A549 (cell line): ENCODE results near the gene TRDN.

ENCODE experiments used
- CHD2 ChIP-seq: fragments of 150-350 bp; IDR thresholded peaks from 2 replicates; pipeline ENCODE4 v1.6.1; 2014; ENCODE audit warnings: low read length; ENCODE audit not compliant: partially characterized antibody
- CTCF ChIP-seq: fragments of >200 bp; sonication (Bioruptor Twin); formaldehyde crosslinking; IDR thresholded peaks from 3 replicates; pipeline ENCODE4 v1.5.1; 2016
- JUN ChIP-seq, 2 experiments: fragments of >200 bp; sonication (Bioruptor Twin); formaldehyde crosslinking; IDR thresholded peaks; 2 replicates in 1 of 2; 3 replicates in 1 of 2; pipeline ENCODE4 v1.6.1; 2016 to 2017
- KDM1A ChIP-seq: fragments of 200-600 bp; sonication (generic); IDR thresholded peaks from 2 replicates; pipeline ENCODE4 v1.6.1; 2016; ENCODE audit warnings: low read depth, mild to moderate bottlenecking
- POLR2A ChIP-seq: IDR thresholded peaks from 2 replicates; pipeline ENCODE4 v1.6.1; 2012; ENCODE audit warnings: mild to moderate bottlenecking, low read length
- RAD21 ChIP-seq, 2 experiments: fragments of >200 bp in 1 of 2; sonication (Bioruptor Twin) in 1 of 2; formaldehyde crosslinking in 1 of 2; IDR thresholded peaks in 1 of 2; conservative IDR thresholded peaks in 1 of 2; 2 replicates in 1 of 2; 3 replicates in 1 of 2; pipeline ENCODE4 v1.6.1; 2012 to 2018; ENCODE audit warnings: inconsistent platforms in 1 of 2
- RCOR1 ChIP-seq: fragments of 150-350 bp; IDR thresholded peaks from 2 replicates; pipeline ENCODE4 v1.6.1; 2014; ENCODE audit warnings: antibody characterized with exemption, low read length, low read depth
- RNF2 ChIP-seq: fragments of 200-600 bp; sonication (generic); IDR thresholded peaks from 2 replicates; pipeline ENCODE4 v1.6.1; 2016; ENCODE audit warnings: low read depth, mild to moderate bottlenecking, antibody characterized with exemption, moderate library complexity, borderline replicate concordance
- TF ChIP-seq, protein P1 (sequence below): IDR thresholded peaks from 2 replicates; pipeline ENCODE4 v1.6.1; 2012
- TF ChIP-seq, protein P2 (sequence below): IDR thresholded peaks from 2 replicates; pipeline ENCODE4 v1.6.1; 2012; ENCODE audit warnings: low read depth, borderline replicate concordance

- TF ChIP-seq CTCF: no peak
- TF ChIP-seq POLR2A: no peak
- no peak for TF ChIP-seq RAD21 (conservative IDR thresholded peaks at IDR 0.05 in 1 of 2, IDR thresholded peaks at IDR 0.05 in 1 of 2)
- TF ChIP-seq CHD2: no peak
- no peak for TF ChIP-seq RNF2
- TF ChIP-seq JUN (IDR thresholded peaks at IDR 0.05): no peak
- TF ChIP-seq, protein P1, sequence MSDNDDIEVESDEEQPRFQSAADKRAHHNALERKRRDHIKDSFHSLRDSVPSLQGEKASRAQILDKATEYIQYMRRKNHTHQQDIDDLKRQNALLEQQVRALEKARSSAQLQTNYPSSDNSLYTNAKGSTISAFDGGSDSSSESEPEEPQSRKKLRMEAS: no peak
- TF ChIP-seq, protein P2, sequence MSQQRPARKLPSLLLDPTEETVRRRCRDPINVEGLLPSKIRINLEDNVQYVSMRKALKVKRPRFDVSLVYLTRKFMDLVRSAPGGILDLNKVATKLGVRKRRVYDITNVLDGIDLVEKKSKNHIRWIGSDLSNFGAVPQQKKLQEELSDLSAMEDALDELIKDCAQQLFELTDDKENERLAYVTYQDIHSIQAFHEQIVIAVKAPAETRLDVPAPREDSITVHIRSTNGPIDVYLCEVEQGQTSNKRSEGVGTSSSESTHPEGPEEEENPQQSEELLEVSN: no peak
- TF ChIP-seq KDM1A: no peak
- TF ChIP-seq RCOR1: no peak
Observed at GRCh38 chr6:123360359-123360758, 276.4 kb downstream of the TRDN start.
